ENCODE results near the gene FASTK. TPM values are rescaled to one million over a fixed set of nuclear protein-coding genes. Genes with fewer than 3 reads are reported as not detected.
A peak's percentile ranks its signal among the peaks of the same experiment; 100 is the strongest.
"Not testable (repeated sequence)": the region's sequence is repeated elsewhere in the genome, so short reads cannot be mapped to it uniquely, and the experiment has no call there.

FASTK gene
- total and polyA plus RNA-seq, 2 donors = 42.4 to 87.8 TPM

DNA sequence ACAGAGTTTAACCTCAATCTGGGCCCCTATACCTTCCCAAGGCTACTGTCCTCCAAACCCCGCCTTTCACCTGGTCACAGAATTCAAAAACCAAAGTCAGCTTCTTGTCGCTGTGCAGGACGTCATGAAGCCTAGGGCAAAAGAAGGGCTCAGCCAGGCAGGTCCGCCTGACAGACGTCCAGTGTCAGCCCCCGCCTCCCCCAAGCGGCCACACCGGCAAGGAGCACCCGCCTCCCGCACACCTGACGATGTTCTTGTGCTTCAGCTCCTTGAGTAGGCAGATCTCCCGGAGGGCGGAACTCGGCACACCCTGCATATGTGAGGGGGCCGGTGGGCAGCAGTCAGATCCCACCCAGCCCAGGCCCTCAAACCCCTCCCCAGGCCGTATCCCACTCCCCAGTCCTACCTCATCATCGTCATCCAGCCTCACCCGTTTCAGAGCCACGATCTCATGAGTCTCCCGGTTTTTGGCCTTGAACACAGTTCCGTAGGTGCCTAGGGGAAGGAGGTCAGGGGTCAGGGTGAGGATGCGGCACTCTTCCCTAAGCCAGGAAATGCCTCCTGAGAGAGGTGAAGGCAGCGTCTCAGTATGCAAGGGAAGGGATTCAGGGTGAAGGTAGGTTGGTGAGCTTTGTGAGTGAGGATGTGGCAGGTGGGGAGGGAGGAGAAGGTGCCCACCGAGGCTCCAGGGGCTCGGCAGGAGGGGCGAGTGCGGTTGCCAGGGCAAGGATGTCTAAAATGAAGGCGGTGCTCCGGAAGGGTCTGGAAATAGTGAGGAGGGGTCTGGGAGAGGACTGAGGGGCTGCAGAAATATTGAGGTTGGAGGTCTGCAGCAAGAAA is 23.7 kb downstream of the FASTK start:
- peak overlapping the region; percentile 57 for H3K4me3 ChIP-seq (ENCODE audit: low read depth, low read length)
- H3K27ac ChIP-seq (ENCODE audit: low read depth) = no peak overlapping the region

GRCh38 chr7:151056283-151056665 is 24.3 kb downstream of the FASTK start:
- DNase-seq (ENCODE audit: extremely low spot score) = no peak
- Histone ChIP-seq H3K4me3 (ENCODE audit: low read depth, low read length) (no peak overlapping the region), H3K27ac (ENCODE audit: low read depth) (no peak overlapping the region), H3K36me3 (ENCODE audit: insufficient read depth) (no peaks in the 10 kb centered on the region), H3K4me1 (ENCODE audit: insufficient read depth) (peaks cover under 1% of the 10 kb centered on the region)
- WGBS = 89% methylated on average over 6 of the region's 6 CpGs

More for the DNA sequence above, 23.7 kb downstream of the FASTK start:
- no peak for DNase-seq (ENCODE audit: extremely low spot score)
- WGBS = 31% methylated on average over 29 of the region's 29 CpGs
- no peaks in the 10 kb centered on the region for H3K36me3 ChIP-seq (ENCODE audit: insufficient read depth)
- H3K4me1 ChIP-seq (ENCODE audit: insufficient read depth) = no peaks in the 10 kb centered on the region

GRCh38 chr7:151053751-151054150 is 26.9 kb downstream of the FASTK start:
- DNase-seq (ENCODE audit: extremely low spot score) = no peak
- 96% methylated on average over 8 of the region's 8 CpGs for WGBS
- Histone ChIP-seq H3K27ac (ENCODE audit: low read depth) (no peak overlapping the region), H3K4me1 (ENCODE audit: insufficient read depth) (peaks cover 1% of the 10 kb centered on the region), H3K4me3 (ENCODE audit: low read depth, low read length) (no peak overlapping the region), H3K36me3 (ENCODE audit: insufficient read depth) (no peaks in the 10 kb centered on the region)

DNA sequence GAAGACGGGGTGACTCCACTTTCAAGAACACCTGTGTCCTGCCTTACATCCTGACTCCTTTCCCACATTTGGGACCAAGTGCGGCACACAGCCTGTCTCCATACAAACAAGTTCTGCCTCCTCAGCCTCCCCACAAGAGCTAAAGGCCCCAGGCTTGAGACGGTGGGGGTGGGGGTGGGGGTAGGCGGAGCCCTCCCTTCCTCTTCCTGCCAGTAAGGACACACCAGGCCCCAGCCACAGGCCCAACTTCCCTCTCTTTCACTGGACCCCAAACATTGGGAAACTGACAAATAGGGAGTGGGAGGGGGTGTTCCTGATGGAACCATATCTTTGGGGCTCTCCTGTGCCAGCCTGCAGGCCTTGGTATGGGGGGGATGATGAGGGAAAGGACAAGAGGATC is 27.5 kb downstream of the FASTK start:
- Histone ChIP-seq H3K4me1 (ENCODE audit: insufficient read depth) (peaks cover 1% of the 10 kb centered on the region), H3K36me3 (ENCODE audit: insufficient read depth) (no peaks in the 10 kb centered on the region), H3K4me3 (ENCODE audit: low read depth, low read length) (no peak overlapping the region), H3K27ac (ENCODE audit: low read depth) (no peak overlapping the region)
- whole genome bisulfite sequencing = 70% methylated on average over 4 of the region's 4 CpGs
- DNase-seq (ENCODE audit: extremely low spot score) = no peak

DNA sequence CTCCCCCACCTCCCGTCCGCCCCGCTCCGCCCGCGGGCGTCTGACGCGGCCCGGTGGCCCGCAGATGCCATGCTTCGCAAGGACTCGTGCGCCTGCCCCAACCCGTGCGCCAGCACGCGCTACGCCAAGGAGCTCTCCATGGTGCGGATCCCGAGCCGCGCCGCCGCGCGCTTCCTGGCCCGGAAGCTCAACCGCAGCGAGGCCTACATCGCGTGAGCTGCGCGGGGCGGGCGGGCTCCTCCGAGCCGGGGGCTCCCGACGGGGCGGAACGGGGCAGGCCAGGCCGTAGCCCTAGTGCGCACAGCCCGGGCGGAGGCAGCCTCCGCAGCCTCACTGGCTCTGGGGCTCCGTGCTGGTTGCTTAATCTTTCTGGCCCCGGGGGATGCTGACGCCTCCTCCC is 29.5 kb downstream of the FASTK start:
- WGBS = 2% methylated on average over 50 of the region's 50 CpGs
- Histone ChIP-seq H3K27ac (ENCODE audit: low read depth) (no peak overlapping the region), H3K4me1 (ENCODE audit: insufficient read depth) (peaks cover 1% of the 10 kb centered on the region), H3K4me3 (ENCODE audit: low read depth, low read length) (no peak overlapping the region), H3K36me3 (ENCODE audit: insufficient read depth) (no peaks in the 10 kb centered on the region)
- no peak for DNase-seq (ENCODE audit: extremely low spot score)

GRCh38 chr7:151048911-151049463 is 31.6 kb downstream of the FASTK start:
- 90% methylated on average over 38 of the region's 38 CpGs for WGBS
- no peak overlapping the region for H3K27ac ChIP-seq (ENCODE audit: low read depth)
- DNase-seq (ENCODE audit: extremely low spot score) = no peak
- H3K4me1 ChIP-seq (ENCODE audit: insufficient read depth) = peaks cover 1% of the 10 kb centered on the region
- no peak overlapping the region for H3K4me3 ChIP-seq (ENCODE audit: low read depth, low read length)
- no peaks in the 10 kb centered on the region for H3K36me3 ChIP-seq (ENCODE audit: insufficient read depth)

DNA sequence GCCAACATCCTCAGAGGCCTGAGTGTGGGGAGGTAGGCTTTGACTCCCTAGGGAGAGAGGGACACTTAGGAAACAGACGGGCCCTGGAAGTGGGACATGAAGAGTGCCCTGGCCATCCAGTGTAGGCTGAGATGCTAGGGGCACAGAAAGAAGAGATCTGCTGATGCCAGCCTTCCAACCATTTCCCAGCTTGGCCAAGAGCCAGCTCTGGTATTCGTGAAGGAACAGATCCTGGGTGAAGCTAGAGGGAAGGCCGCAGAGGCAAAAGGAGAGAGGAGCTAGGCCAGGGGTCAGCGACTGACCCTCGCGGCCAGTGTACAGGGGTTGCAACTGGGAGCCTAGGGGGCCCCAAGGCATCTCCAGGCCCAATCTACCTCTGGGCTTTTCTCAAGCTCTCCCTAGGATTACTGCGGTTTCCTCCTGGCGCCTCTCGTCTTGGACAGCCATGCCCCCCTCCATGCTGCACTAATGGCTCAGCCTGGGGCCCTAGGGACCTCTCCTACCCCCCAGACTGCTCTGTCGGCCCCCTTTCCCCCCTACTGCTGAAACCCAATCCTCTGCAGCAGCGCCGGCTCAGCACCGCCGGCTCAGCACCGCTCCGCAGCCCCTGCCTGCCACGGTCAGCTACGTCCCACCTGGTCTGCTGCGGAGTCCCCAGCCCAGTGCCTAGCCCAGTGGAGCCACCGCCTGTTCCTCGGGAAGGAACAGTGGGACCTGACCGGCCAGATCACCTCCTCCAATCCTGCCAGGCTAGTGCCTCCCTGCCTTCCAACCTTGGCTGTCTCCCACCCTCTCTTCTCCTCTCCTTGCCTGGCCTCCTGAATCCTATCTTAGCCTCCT is 32.4 kb downstream of the FASTK start, which contains the start of gene ASIC3:
TSS of gene ASIC3 (plus strand) at position 556 of the 840 bp plus-strand sequence. CDS start 355 bp downstream, outside the sequence.
- Histone ChIP-seq H3K27ac (ENCODE audit: low read depth) (no peak within 1 kb of the TSS), H3K36me3 (ENCODE audit: insufficient read depth) (no peaks in the 10 kb centered on the region), H3K4me1 (ENCODE audit: insufficient read depth) (peaks cover 1% of the 10 kb centered on the region), H3K4me3 (ENCODE audit: low read depth, low read length) (no peak within 1 kb of the TSS)
- DNase-seq (ENCODE audit: extremely low spot score) = no peak
- WGBS = 69% methylated on average over 22 of the region's 22 CpGs

- H3K4me3 ChIP-seq (ENCODE audit: low read depth, low read length) = no peak overlapping the region
- no peak overlapping the region for H3K27ac ChIP-seq (ENCODE audit: low read depth)
- DNase-seq (ENCODE audit: extremely low spot score) = no peak
- no peaks in the 10 kb centered on the region for H3K36me3 ChIP-seq (ENCODE audit: insufficient read depth)
- H3K4me1 ChIP-seq (ENCODE audit: insufficient read depth) = peaks cover 1% of the 10 kb centered on the region
- 22% methylated on average over 14 of the region's 14 CpGs for WGBS
Observed at GRCh38 chr7:151046603-151047573, 33.7 kb downstream of the FASTK start.

DNA sequence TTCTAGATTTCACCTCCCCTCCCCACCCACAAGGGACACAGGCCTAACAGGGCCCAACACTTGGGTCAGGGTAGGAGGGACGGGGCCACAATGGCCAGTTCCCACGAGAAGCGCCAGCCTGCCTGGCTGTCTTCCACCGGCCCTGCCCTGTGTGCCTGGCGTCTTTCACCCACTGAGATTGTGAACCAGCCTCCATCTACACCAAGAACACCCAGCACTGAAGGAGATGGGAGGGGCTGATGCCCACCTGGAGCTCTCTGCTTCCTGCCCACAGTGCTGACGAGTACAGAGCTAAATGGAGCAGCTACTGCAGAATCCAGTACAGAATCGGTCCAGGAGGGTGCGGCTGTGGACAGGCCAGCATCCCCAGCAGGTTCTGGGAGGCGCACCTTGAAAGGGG is 34.6 kb downstream of the FASTK start:
- WGBS = 89% methylated on average over 9 of the region's 9 CpGs
- H3K4me1 ChIP-seq (ENCODE audit: insufficient read depth) = no peaks in the 10 kb centered on the region
- H3K36me3 ChIP-seq (ENCODE audit: insufficient read depth) = no peaks in the 10 kb centered on the region
- no peak overlapping the region for H3K27ac ChIP-seq (ENCODE audit: low read depth)
- H3K4me3 ChIP-seq (ENCODE audit: low read depth, low read length) = no peak overlapping the region
- no peak for DNase-seq (ENCODE audit: extremely low spot score)

DNA sequence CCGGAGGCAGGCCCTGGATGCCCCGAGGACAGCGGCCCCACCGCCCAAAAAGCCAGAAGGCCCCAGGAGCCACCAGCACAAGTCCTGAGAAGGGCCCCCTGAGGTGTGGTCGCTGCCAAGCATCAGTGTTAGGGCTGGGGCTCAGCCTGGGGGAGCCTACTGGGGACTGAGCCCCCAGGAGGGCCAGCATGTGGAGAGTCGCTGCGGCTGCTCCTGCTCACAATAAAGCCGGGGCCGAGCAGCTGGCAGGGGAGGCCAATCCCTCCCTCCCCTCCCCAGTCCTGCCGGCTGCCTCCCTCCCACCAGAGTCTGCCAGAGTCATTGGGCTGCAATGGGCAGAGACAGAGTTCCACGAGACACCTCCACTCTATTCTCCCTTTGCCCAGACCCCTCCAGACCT is 35.3 kb downstream of the FASTK start:
- Histone ChIP-seq H3K4me1 (ENCODE audit: insufficient read depth) (no peaks in the 10 kb centered on the region), H3K27ac (ENCODE audit: low read depth) (no peak overlapping the region), H3K36me3 (ENCODE audit: insufficient read depth) (no peaks in the 10 kb centered on the region), H3K4me3 (ENCODE audit: low read depth, low read length) (no peak overlapping the region)
- 79% methylated on average over 11 of the region's 11 CpGs for WGBS
- DNase-seq (ENCODE audit: extremely low spot score) = no peak

GRCh38 chr7:151043959-151044358 is 36.6 kb downstream of the FASTK start:
- Histone ChIP-seq H3K4me3 (ENCODE audit: low read depth, low read length) (no peak overlapping the region), H3K36me3 (ENCODE audit: insufficient read depth) (no peaks in the 10 kb centered on the region), H3K4me1 (ENCODE audit: insufficient read depth) (no peaks in the 10 kb centered on the region), H3K27ac (ENCODE audit: low read depth) (no peak overlapping the region)
- no peak for DNase-seq (ENCODE audit: extremely low spot score)
- WGBS = 94% methylated on average over 20 of the region's 20 CpGs

GRCh38 chr7:151043449-151043848 is 37.2 kb downstream of the FASTK start:
- not testable (repeated sequence) for H3K4me1 ChIP-seq (ENCODE audit: insufficient read depth)

More at GRCh38 chr7:151043449-151043848, 37.2 kb downstream of the FASTK start:
- WGBS = 84% methylated on average over 10 of the region's 10 CpGs
- DNase-seq (ENCODE audit: extremely low spot score); H3K27ac ChIP-seq (ENCODE audit: low read depth); H3K36me3 ChIP-seq (ENCODE audit: insufficient read depth); H3K4me3 ChIP-seq (ENCODE audit: low read depth, low read length): not testable (repeated sequence)
